HL-60/S4 treated with phorbol 12-myristate 13-acetate at 8.2 ng/mL for 4 days and 3 days (cell line): ENCODE results near the gene PDHB.

Experiments used
- in situ Hi-C: fragments of 300-500 bp; cut with MboI; formaldehyde crosslinking; loops from 2 replicates; pipeline ENCODE4 v1.15.0; 2022; ENCODE audit warnings: low sequenced_read_pairs

The PDHB gene

GRCh38 chr3:58433400-58434167 lies at the start of gene PDHB:
PDHB (minus strand) TSS chr3:58433832; CDS start chr3:58433809, 23 bp downstream.
- in situ Hi-C loops, result no loop called here

GRCh38 chr3:58482917-58483636 lies 49.4 kb upstream of the PDHB start:
- in situ Hi-C loops, result no loop called here

- in situ Hi-C loops, result no loop called here
These were observed 46.7 kb upstream of the PDHB start for GRCh38 chr3:58480309-58480708.

- in situ Hi-C loops, result no loop called here
These were observed 45.1 kb upstream of the PDHB start for GRCh38 chr3:58478781-58479180.

GRCh38 chr3:58474967-58475578 lies 41.4 kb upstream of the PDHB start:
- in situ Hi-C loops, result no loop called here

GRCh38 chr3:58474348-58474911 lies 40.8 kb upstream of the PDHB start:
- in situ Hi-C loops, result no loop called here

- in situ Hi-C loops, result no loop called here
These were observed 39.6 kb upstream of the PDHB start for GRCh38 chr3:58473275-58473674.

GRCh38 chr3:58471025-58471887 lies 37.6 kb upstream of the PDHB start:
- in situ Hi-C loops, result no loop called here

GRCh38 chr3:58470363-58471024 lies 36.9 kb upstream of the PDHB start:
- in situ Hi-C loops, result no loop called here

- in situ Hi-C loops, result no loop called here
These were observed 35.5 kb upstream of the PDHB start for GRCh38 chr3:58469096-58469495.

GRCh38 chr3:58466899-58467563 lies 33.4 kb upstream of the PDHB start:
- in situ Hi-C loops, result no loop called here

- in situ Hi-C loops, result no loop called here
These were observed 31.2 kb upstream of the PDHB start for GRCh38 chr3:58464866-58465265.

- in situ Hi-C loops, result no loop called here
These were observed 30.3 kb upstream of the PDHB start for GRCh38 chr3:58463942-58464271.

- in situ Hi-C loops, result no loop called here
These were observed 29.7 kb upstream of the PDHB start for GRCh38 chr3:58463181-58463941.

- in situ Hi-C loops, result no loop called here
These were observed 29.2 kb upstream of the PDHB start for GRCh38 chr3:58462829-58463180.

- in situ Hi-C loops, result no loop called here
These were observed 25.5 kb upstream of the PDHB start for GRCh38 chr3:58459160-58459559.

- in situ Hi-C loops, result no loop called here
These were observed 18.5 kb upstream of the PDHB start for GRCh38 chr3:58452176-58452575.

GRCh38 chr3:58441514-58442450 lies 8.2 kb upstream of the PDHB start:
- in situ Hi-C loops, result no loop called here
